ENCODE results near the gene CDH6.
A peak's percentile ranks its signal among the peaks of the same experiment; 100 is the strongest.

CDH6 gene

GRCh38 chr5:31225118-31225517 is 31.6 kb downstream of the CDH6 start:
- no peak for DNase-seq (ENCODE audit: low read depth)
- TF ChIP-seq, protein P1, sequence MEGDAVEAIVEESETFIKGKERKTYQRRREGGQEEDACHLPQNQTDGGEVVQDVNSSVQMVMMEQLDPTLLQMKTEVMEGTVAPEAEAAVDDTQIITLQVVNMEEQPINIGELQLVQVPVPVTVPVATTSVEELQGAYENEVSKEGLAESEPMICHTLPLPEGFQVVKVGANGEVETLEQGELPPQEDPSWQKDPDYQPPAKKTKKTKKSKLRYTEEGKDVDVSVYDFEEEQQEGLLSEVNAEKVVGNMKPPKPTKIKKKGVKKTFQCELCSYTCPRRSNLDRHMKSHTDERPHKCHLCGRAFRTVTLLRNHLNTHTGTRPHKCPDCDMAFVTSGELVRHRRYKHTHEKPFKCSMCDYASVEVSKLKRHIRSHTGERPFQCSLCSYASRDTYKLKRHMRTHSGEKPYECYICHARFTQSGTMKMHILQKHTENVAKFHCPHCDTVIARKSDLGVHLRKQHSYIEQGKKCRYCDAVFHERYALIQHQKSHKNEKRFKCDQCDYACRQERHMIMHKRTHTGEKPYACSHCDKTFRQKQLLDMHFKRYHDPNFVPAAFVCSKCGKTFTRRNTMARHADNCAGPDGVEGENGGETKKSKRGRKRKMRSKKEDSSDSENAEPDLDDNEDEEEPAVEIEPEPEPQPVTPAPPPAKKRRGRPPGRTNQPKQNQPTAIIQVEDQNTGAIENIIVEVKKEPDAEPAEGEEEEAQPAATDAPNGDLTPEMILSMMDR (conservative IDR thresholded peaks at IDR 0.05; ENCODE audit: low read depth, low read length): no peak
- H3K4me3 ChIP-seq (ENCODE audit: low read length): no peak overlapping the region

DNA sequence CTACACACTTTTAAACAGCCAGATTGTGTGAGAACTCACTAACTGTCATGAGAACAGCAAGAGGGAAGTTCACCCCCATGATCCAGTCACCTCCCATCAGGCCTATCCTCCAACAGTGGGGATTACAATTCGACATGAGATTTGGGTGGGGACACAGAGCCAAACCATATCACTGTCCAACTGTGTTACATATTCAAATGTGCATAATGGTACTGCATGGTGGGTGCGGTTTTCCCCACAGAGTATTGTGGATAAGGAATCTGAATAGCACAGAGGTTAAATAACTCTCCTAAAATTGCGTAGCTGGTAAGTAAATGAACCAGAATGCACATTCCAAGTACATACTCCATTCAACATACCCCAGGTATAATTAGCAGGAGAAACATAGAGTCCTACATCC is 32.1 kb downstream of the CDH6 start:
- TF ChIP-seq, protein P1 (conservative IDR thresholded peaks at IDR 0.05; ENCODE audit: low read depth, low read length): no peak
- no peak for DNase-seq (ENCODE audit: low read depth)
- H3K4me3 ChIP-seq (ENCODE audit: low read length): no peak overlapping the region

GRCh38 chr5:31226651-31227050 is 33.2 kb downstream of the CDH6 start:
- H3K4me3 ChIP-seq (ENCODE audit: low read length): no peak overlapping the region
- TF ChIP-seq, protein P1 (conservative IDR thresholded peaks at IDR 0.05; ENCODE audit: low read depth, low read length): no peak
- no peak for DNase-seq (ENCODE audit: low read depth)

- H3K4me3 ChIP-seq (ENCODE audit: low read length): no peak overlapping the region
- no peak for DNase-seq (ENCODE audit: low read depth)
- TF ChIP-seq, protein P1 (conservative IDR thresholded peaks at IDR 0.05; ENCODE audit: low read depth, low read length): no peak
Measured at GRCh38 chr5:31229266-31229665, 35.8 kb downstream of the CDH6 start.

DNA sequence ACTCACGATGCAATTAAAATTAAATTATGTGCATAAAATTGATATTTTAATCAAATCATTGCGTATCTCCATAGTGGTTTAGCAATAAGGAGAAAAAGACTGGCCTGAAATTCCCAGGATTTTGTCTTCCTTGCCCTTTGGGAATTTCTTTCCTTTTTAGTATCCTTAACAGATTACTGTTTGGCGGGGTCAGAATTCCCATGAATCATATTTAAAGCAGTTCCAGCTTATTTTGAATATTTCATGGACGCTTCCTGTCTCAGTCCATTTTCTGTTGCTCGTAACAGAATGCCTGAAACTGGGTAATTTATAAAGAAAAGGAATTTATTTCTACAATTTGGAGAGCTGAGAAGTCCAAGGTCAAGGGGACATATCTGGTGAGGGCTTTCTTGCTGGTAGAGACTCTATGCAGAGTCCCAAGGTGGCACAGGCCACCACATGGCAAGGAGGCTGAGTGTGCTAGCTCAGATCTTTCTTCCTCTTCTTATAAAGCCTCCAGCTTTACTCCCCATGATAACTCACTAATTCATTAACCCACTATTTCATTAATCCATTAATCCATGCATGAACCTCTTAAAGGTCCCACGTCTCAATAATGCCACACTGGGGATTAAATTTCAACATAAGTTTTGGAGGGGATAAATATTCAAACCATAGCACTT is 37.8 kb downstream of the CDH6 start:
- H3K4me3 ChIP-seq (ENCODE audit: low read length): no peak overlapping the region
- no peak for DNase-seq (ENCODE audit: low read depth)
- TF ChIP-seq, protein P1 (conservative IDR thresholded peaks at IDR 0.05; ENCODE audit: low read depth, low read length): no peak

- TF ChIP-seq, protein P1 (conservative IDR thresholded peaks at IDR 0.05; ENCODE audit: low read depth, low read length): peak; percentile 82
- no peak overlapping the region for H3K4me3 ChIP-seq (ENCODE audit: low read length)
- DNase-seq (ENCODE audit: low read depth): no peak
Measured at GRCh38 chr5:31232273-31232888, 38.9 kb downstream of the CDH6 start.

- no peak for DNase-seq (ENCODE audit: low read depth)
- H3K4me3 ChIP-seq (ENCODE audit: low read length): no peak overlapping the region
- TF ChIP-seq, protein P1 (conservative IDR thresholded peaks at IDR 0.05; ENCODE audit: low read depth, low read length): no peak
Measured at GRCh38 chr5:31235381-31235780, 41.9 kb downstream of the CDH6 start.
